Ovary (tissue), 9 donors: ENCODE measurements around the gene PPP1R9B. TPM values are rescaled to one million over a fixed set of nuclear protein-coding genes. Genes with fewer than 3 reads are reported as not detected.

ENCODE experiments used
- DNase-seq, 5 donors: peaks; one replicate each; pipeline ENCODE4 v3.0.0-alpha.2; 2019 to 2020
- H3K27ac ChIP-seq, 2 donors: fragments of 200-600 bp; one replicate each; pipeline versions ENCODE4 v1.5.1 to v1.8.0; 2019 to 2022
- H3K27me3 ChIP-seq: fragments of 200-600 bp; one replicate; pipeline ENCODE4 v1.8.0; 2022
- H3K36me3 ChIP-seq: fragments of 200-600 bp; sonication (generic); one replicate; pipeline ENCODE4 v1.5.1; 2019
- H3K4me1 ChIP-seq: one replicate; pipeline ENCODE4 v1.8.1; 2013; ENCODE audit warnings: mild to moderate bottlenecking, moderate library complexity; ENCODE audit not compliant: insufficient read depth
- H3K4me3 ChIP-seq: fragments of 200-600 bp; sonication (generic); one replicate; pipeline ENCODE4 v1.5.1; 2017
- H3K9me3 ChIP-seq, 2 donors: fragments of 200-600 bp in 1 of 2; sonication (generic) in 1 of 2; one replicate each; pipeline versions ENCODE4 v1.5.1 to v1.8.1; 2013 to 2019; ENCODE audit warnings: mild to moderate bottlenecking in 1 of 2, moderate library complexity in 1 of 2
- CTCF ChIP-seq, 3 donors: fragments of 450-650 bp in 2 of 3; fragments of 200-600 bp in 1 of 3; IDR thresholded peaks; one replicate each; pipeline versions ENCODE4 v1.5.1 to v1.8.0; 2016 to 2022; ENCODE audit warnings: antibody characterized with exemption in 3 of 3, mild to moderate bottlenecking in 1 of 3
- EP300 ChIP-seq: sonication (generic); formaldehyde crosslinking; IDR thresholded peaks from one replicate; pipeline ENCODE4 v1.6.1; 2017; ENCODE audit warnings: antibody characterized with exemption
- POLR2A ChIP-seq: fragments of 450-650 bp; IDR thresholded peaks from one replicate; pipeline ENCODE4 v1.6.1; 2017; ENCODE audit warnings: antibody characterized with exemption, mild to moderate bottlenecking, moderate library complexity
- WGBS, 3 donors: extraction: QIAGEN DNeasy Blood & Tissue Kit in 1 of 3; methylation state at CpG; one replicate each; pipeline versions ENCODE4 v1.1.5 to v1.1.7; 2013 to 2017; 5-methylcytosine and 5-hydroxymethylcytosine counted together
- intact Hi-C, 4 donors: fragments of 100-400 bp; cut with DNase I; formaldehyde crosslinking; loops; one replicate each; pipeline versions ENCODE4 v1.11.0 to v1.15.1; 2022 to 2023
- polyA plus RNA-seq, 2 donors: library from polyadenylated mRNA; stranded (reverse); fragments of 200-250 nt in 1 of 2; fragments of 350-450 nt in 1 of 2; fragmentation: Illumina TruSeq in 1 of 2; extraction: RNeasy Lipid Tissue Mini Kit (QIAGEN cat#74804) in 1 of 2; gene quantifications; one replicate each; pipeline ENCODE4 v1.2.3, GENCODE V29; 2013 to 2014
- total RNA-seq, 7 donors: library from RNA; depleted of rRNA in 2 of 7; stranded (reverse); fragments of >200 nt in 2 of 7; fragmentation: NEBNext Ultra II Directional in 3 of 7; extraction: Animal tissue kit (Norgen Biotek cat#: 25700) in 3 of 7; gene quantifications; one replicate each; pipeline versions ENCODE4 v1.1.0 to v1.2.4, GENCODE V29; 2016 to 2023
- donor health status: DM: no; HTN: no; CAD: no; lungs with moderate emphysema.
- donor health status: DM: no; HTN: no; CAD: no.
- donor health status: Bipolar disorder and iron deficiency.
- donor health status: DM: yes; HTN: yes; CAD: no.
- donor health status: DM: no; HTN: no; CAD: no.
- donor health status: DM: yes; HTN: yes; CAD: no.

Gene PPP1R9B
- total and polyA plus RNA-seq, 9 donors: 14.8 to 109 (median 64.3) TPM

- WGBS, 3 donors: 22 to 41% (median 40%) methylated on average over 5 of the region's 5 CpGs
- Histone ChIP-seq H3K4me1 (peaks cover 21% of the 10 kb centered on the region), H3K27ac (no peak overlapping the region), H3K4me3 (no peak overlapping the region), H3K27me3 (no peaks in the 10 kb centered on the region), H3K9me3 (no peaks in the 10 kb centered on the region), H3K36me3 (no peaks in the 10 kb centered on the region)
- DNase-seq: no peak
- intact Hi-C loops: loop anchor here in 2 of 4 donors (10.0 kb wide), 2 partner anchors 176 to 196 kb away; partner anchors contain the start of gene TMEM92 (in 1 of the 2)
- TF ChIP-seq CTCF (IDR thresholded peaks at IDR 0.05) (no peak), POLR2A (no peak), EP300 (no peak)
Observed at GRCh38 chr17:50099003-50099402, 51.5 kb downstream of the PPP1R9B start.

- 70 to 73% (median 72%) methylated on average over 4 of the region's 4 CpGs for WGBS, 3 donors
- no peak for DNase-seq
- Histone ChIP-seq H3K36me3 (no peaks in the 10 kb centered on the region), H3K4me1 (peaks cover 21% of the 10 kb centered on the region), H3K27ac (no peak overlapping the region), H3K4me3 (no peak overlapping the region), H3K9me3 (no peaks in the 10 kb centered on the region), H3K27me3 (no peaks in the 10 kb centered on the region)
- intact Hi-C loops: loop anchor here in 2 of 4 donors (10.0 kb wide), 2 partner anchors 176 to 196 kb away; partner anchors contain the start of gene TMEM92 (in 1 of the 2)
- TF ChIP-seq CTCF (IDR thresholded peaks at IDR 0.05) (no peak), POLR2A (no peak), EP300 (no peak)
Observed at GRCh38 chr17:50098583-50098982, 51.9 kb downstream of the PPP1R9B start.

GRCh38 chr17:50097926-50098325 is 52.6 kb downstream of the PPP1R9B start:
- intact Hi-C loops: loop anchor here in 2 of 4 donors (10.0 kb wide), 2 partner anchors 177 to 197 kb away; partner anchors contain the start of gene TMEM92 (in 1 of the 2)
- Histone ChIP-seq H3K27ac (no peak overlapping the region), H3K27me3 (no peaks in the 10 kb centered on the region), H3K4me1 (peaks cover 19% of the 10 kb centered on the region), H3K36me3 (no peaks in the 10 kb centered on the region), H3K9me3 (no peaks in the 10 kb centered on the region), H3K4me3 (no peak overlapping the region)
- 69 to 76% (median 75%) methylated on average over 4 of the region's 4 CpGs for WGBS, 3 donors
- no peak for TF ChIP-seq EP300
- TF ChIP-seq CTCF (IDR thresholded peaks at IDR 0.05): no peak
- no peak for TF ChIP-seq POLR2A
- no peak for DNase-seq

GRCh38 chr17:50097455-50097854 is 53.0 kb downstream of the PPP1R9B start:
- DNase-seq: no peak
- Histone ChIP-seq H3K4me3 (no peak overlapping the region), H3K27ac (no peak overlapping the region), H3K27me3 (no peaks in the 10 kb centered on the region), H3K36me3 (no peaks in the 10 kb centered on the region), H3K4me1 (peaks cover 14% of the 10 kb centered on the region), H3K9me3 (no peaks in the 10 kb centered on the region)
- WGBS, 3 donors: 73 to 85% (median 78%) methylated on average over 7 of the region's 7 CpGs
- intact Hi-C loops: loop anchor here in 2 of 4 donors (10.0 kb wide), 2 partner anchors 177 to 197 kb away; partner anchors contain the start of gene TMEM92 (in 1 of the 2)
- TF ChIP-seq POLR2A: no peak
- no peak for TF ChIP-seq EP300
- no peak for TF ChIP-seq CTCF (IDR thresholded peaks at IDR 0.05)
